Right lobe of liver (tissue), 6 donors: Measurements from ENCODE around the gene NDUFA8. TPM values are rescaled to one million over a fixed set of nuclear protein-coding genes. Genes with fewer than 3 reads are reported as not detected.

Experiments
- ATAC-seq, 4 donors: fragments of 200-7000 bp; cut with Tn5 transposase; one replicate each; pipeline ENCODE4 v1.9.1; 2020; ENCODE audit warnings: mild to moderate bottlenecking in 4 of 4, moderate library complexity in 4 of 4
- DNase-seq, 3 donors: peaks; one replicate each; pipeline ENCODE4 v3.0.0-alpha.2; 2020
- H3K27ac ChIP-seq, 3 donors: fragments of 200-600 bp; one replicate each; pipeline ENCODE4 v1.8.0; 2022
- H3K27me3 ChIP-seq, 2 donors: fragments of 200-600 bp; one replicate each; pipeline ENCODE4 v1.8.0; 2022
- H3K36me3 ChIP-seq, 4 donors: fragments of 200-600 bp; sonication (generic) in 1 of 4; one replicate each; pipeline versions ENCODE4 v1.5.1 to v1.8.0; 2017 to 2022; ENCODE audit warnings: control low read depth in 1 of 4
- H3K4me1 ChIP-seq, 4 donors: fragments of 200-600 bp; sonication (generic) in 1 of 4; one replicate each; pipeline versions ENCODE4 v1.5.1 to v1.8.0; 2017 to 2022; ENCODE audit warnings: control low read depth in 1 of 4
- H3K4me3 ChIP-seq, 3 donors: fragments of 200-600 bp; one replicate each; pipeline ENCODE4 v1.8.0; 2022
- H3K9me3 ChIP-seq, 4 donors: fragments of 200-600 bp; sonication (generic) in 1 of 4; one replicate each; pipeline versions ENCODE4 v1.5.1 to v1.8.0; 2017 to 2022; ENCODE audit warnings: control low read depth in 1 of 4
- POLR2A ChIP-seq: fragments of 450-650 bp; IDR thresholded peaks from one replicate; pipeline ENCODE4 v1.6.1; 2017; ENCODE audit warnings: antibody characterized with exemption, mild to moderate bottlenecking
- WGBS: methylation state at CpG from one replicate; pipeline ENCODE4 v1.1.6; 2018; ENCODE audit warnings: low coverage, low lambda C conversion rate; ENCODE audit not compliant: insufficient coverage; ENCODE audit errors: missing lambda C conversion rate; 5-methylcytosine and 5-hydroxymethylcytosine counted together
- intact Hi-C, 2 donors: fragments of 100-400 bp; cut with DNase I; formaldehyde crosslinking; loops; one replicate each; pipeline versions ENCODE4 v1.11.2 to v1.14.1; 2022
- total RNA-seq, 6 experiments: library from RNA; depleted of rRNA in 2 of 6; stranded (reverse); fragments of >200 nt in 2 of 6; fragmentation: NEBNext Ultra II Directional in 3 of 6; extraction: Animal tissue kit (Norgen Biotek cat#: 25700) in 3 of 6; gene quantifications; one replicate each; pipeline versions ENCODE4 v1.1.0 to v1.2.4, GENCODE V29; 2016 to 2023
- TF ChIP-seq, protein P1 (sequence below), 4 donors: fragments of 200-600 bp in 3 of 4; fragments of 450-650 bp in 1 of 4; IDR thresholded peaks; one replicate each; pipeline versions ENCODE4 v1.5.1 to v1.8.0; 2016 to 2022; ENCODE audit warnings: antibody characterized with exemption in 4 of 4, mild to moderate bottlenecking in 2 of 4
- donor health status: DM: no; HTN: yes; CAD: no.
- donor health status: DM: no; HTN: no; CAD: no.
- donor health status: DM: no; HTN: no; CAD: no.
- donor health status: DM: no; HTN: yes; CAD: no.
- donor health status: DM: no; HTN: yes; CAD: no.

NDUFA8 gene
- total RNA-seq, 6 experiments from 2014 or later, result 27.3 to 43.9 (median 29.0) TPM

DNA sequence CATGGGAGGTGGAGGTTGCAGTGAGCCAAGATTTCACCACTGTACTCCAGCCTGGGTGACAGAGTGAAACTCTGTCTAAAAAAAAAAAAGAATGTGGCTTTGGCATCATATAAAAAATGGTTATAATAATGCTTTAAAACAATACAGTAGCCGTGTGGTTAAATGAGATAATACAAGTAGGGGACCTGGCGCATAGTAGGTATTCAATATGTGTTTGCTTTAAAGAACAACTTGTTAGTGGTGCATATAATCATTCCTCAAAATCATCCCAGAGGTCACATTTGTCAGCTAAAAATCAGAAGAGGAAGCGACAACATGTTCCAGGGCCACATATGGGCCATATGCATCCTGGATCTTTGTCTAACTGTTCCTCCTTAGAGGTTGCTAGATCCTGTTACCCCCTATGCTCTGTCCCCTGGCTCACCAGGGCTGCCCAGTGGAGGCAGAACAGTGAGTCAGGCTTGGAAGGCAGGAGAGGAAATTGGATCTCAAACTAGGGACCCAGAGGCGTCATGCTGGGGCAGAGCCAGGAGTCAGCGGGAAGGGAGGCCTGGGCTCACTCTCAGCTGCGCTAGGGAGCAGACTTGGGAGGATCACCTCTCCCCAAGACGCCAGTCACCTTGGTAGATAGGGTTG, 41.5 kb upstream of the NDUFA8 start:
- Histone ChIP-seq H3K9me3 (no peaks in the 10 kb centered on the region), H3K27me3 (no peaks in the 10 kb centered on the region), H3K4me1 (no peaks in the 10 kb centered on the region), H3K4me3 (no peak overlapping the region), H3K27ac (no peak overlapping the region), H3K36me3 (no peaks in the 10 kb centered on the region)
- WGBS, result 69% methylated on average over 2 of the region's 7 CpGs
- DNase-seq, result no peak
- intact Hi-C loops, result no loop called here
- no peak for ATAC-seq
- TF ChIP-seq POLR2A, result no peak
- TF ChIP-seq, protein P1, sequence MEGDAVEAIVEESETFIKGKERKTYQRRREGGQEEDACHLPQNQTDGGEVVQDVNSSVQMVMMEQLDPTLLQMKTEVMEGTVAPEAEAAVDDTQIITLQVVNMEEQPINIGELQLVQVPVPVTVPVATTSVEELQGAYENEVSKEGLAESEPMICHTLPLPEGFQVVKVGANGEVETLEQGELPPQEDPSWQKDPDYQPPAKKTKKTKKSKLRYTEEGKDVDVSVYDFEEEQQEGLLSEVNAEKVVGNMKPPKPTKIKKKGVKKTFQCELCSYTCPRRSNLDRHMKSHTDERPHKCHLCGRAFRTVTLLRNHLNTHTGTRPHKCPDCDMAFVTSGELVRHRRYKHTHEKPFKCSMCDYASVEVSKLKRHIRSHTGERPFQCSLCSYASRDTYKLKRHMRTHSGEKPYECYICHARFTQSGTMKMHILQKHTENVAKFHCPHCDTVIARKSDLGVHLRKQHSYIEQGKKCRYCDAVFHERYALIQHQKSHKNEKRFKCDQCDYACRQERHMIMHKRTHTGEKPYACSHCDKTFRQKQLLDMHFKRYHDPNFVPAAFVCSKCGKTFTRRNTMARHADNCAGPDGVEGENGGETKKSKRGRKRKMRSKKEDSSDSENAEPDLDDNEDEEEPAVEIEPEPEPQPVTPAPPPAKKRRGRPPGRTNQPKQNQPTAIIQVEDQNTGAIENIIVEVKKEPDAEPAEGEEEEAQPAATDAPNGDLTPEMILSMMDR (IDR thresholded peaks at IDR 0.05), result no peak

DNA sequence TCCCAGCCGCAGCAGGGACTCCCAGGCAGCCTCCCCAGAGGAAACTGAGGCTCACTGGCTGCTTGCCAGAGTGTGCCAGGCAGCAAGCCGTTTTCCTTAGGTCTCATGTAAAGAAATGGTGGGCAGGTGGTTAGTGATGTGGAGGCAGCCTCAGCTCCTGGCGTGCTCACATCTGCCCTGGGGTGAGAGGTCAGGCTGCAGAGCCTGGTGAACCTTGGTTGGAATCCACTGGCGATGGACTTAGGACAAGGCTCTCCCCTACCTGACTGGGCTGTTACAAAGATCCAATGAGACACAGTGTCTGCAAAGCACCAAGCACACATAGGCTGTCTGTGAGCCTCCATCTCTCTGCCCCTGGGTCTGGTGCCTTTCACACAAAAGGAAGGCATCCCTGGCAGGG, 38.3 kb upstream of the NDUFA8 start:
- H3K4me3 ChIP-seq, result no peak overlapping the region
- H3K27me3 ChIP-seq, result no peaks in the 10 kb centered on the region
- TF ChIP-seq, protein P1 (IDR thresholded peaks at IDR 0.05), result no peak
- no peak for TF ChIP-seq POLR2A
- H3K27ac ChIP-seq, result no peak overlapping the region
- DNase-seq, result no peak
- intact Hi-C loops, result no loop called here
- no peaks in the 10 kb centered on the region for H3K9me3 ChIP-seq
- ATAC-seq, result no peak
- no peaks in the 10 kb centered on the region for H3K36me3 ChIP-seq
- no peaks in the 10 kb centered on the region for H3K4me1 ChIP-seq
- WGBS, result 60% methylated on average over 2 of the region's 4 CpGs

DNA sequence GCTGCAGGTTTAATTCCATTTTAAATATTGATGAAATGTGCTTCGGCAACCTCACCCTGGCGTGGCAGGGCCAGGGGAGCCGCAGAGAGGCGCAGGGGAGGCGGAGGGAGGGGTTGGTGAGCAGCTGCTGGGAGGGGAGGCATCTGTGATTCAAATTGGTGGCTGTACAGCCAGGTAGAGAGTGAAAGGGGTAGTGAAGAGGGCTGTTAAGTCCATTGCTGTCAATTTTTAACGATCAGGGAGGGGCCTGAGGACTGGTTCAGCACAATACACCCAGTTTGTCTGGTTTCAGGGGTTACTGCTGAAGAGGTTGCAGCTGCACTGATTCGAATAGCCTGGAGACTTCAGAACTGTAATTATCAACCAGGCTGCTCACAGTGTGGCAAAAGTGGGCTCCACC, 37.8 kb upstream of the NDUFA8 start:
- H3K4me3 ChIP-seq, result no peak overlapping the region
- H3K9me3 ChIP-seq, result no peaks in the 10 kb centered on the region
- no peaks in the 10 kb centered on the region for H3K27me3 ChIP-seq
- H3K4me1 ChIP-seq, result no peaks in the 10 kb centered on the region
- no peak for TF ChIP-seq POLR2A
- TF ChIP-seq, protein P1 (IDR thresholded peaks at IDR 0.05), result no peak
- no peaks in the 10 kb centered on the region for H3K36me3 ChIP-seq
- WGBS, result 62% methylated on average over 7 of the region's 7 CpGs
- intact Hi-C loops, result no loop called here
- no peak for DNase-seq
- ATAC-seq, result no peak
- no peak overlapping the region for H3K27ac ChIP-seq

DNA sequence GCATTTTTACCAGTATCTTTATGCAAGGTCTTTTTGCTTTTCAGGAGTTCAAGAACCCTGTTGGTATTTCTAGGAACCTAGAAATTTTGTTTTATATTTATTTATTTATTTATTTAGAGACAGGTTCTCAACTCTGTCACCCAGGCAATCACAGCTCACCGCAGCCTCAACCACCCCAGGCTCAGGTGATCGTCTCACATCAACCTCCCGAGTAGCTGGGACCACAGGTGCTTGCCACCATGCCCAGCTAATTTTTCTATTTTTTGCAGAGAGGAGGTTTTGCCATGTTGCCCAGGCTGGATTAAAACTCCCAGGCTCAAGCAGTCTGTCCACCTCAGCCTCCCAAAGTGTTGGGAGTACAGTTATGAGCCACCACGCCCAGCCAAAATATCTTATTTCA, 36.3 kb upstream of the NDUFA8 start:
- DNase-seq, result no peak
- H3K4me1 ChIP-seq, result no peaks in the 10 kb centered on the region
- intact Hi-C loops, result no loop called here
- no peak overlapping the region for H3K4me3 ChIP-seq
- no peak for ATAC-seq
- H3K9me3 ChIP-seq, result no peaks in the 10 kb centered on the region
- WGBS, result 87% methylated on average over 4 of the region's 4 CpGs
- TF ChIP-seq POLR2A, result no peak
- TF ChIP-seq, protein P1 (IDR thresholded peaks at IDR 0.05), result no peak
- no peaks in the 10 kb centered on the region for H3K36me3 ChIP-seq
- no peaks in the 10 kb centered on the region for H3K27me3 ChIP-seq
- H3K27ac ChIP-seq, result no peak overlapping the region

DNA sequence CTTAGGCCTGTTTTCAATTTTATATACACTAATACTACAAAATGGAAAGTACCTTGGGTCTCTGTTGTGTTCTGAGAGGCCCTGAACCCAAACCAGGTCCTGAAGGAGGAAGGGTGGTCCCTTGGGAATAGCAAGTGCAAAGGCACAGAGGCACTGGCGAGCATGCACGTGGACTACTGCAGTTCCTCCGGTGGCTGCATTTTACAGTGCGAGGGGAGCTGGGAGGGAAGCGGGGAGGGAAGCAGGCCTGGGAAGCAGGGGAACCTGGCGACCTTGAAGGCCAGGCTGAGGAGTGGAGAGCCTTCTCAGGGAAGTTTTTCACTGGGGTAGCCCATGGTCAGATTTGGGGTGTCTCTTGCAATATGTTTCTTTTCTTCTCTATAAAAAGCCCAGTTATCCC, 34.1 kb upstream of the NDUFA8 start:
- TF ChIP-seq POLR2A, result no peak
- TF ChIP-seq, protein P1 (IDR thresholded peaks at IDR 0.05), result no peak
- H3K27me3 ChIP-seq, result no peaks in the 10 kb centered on the region
- no peak overlapping the region for H3K4me3 ChIP-seq
- intact Hi-C loops, result no loop called here
- WGBS, result 74% methylated on average over 5 of the region's 6 CpGs
- ATAC-seq (no peak), DNase-seq (no peak)
- no peaks in the 10 kb centered on the region for H3K36me3 ChIP-seq
- no peaks in the 10 kb centered on the region for H3K4me1 ChIP-seq
- no peaks in the 10 kb centered on the region for H3K9me3 ChIP-seq
- no peak overlapping the region for H3K27ac ChIP-seq
